GM19043 (cell line): ENCODE data around the gene DOCK1.

Source experiments
- ATAC-seq: cut with Tn5 transposase; IDR thresholded peaks from one replicate; pipeline ENCODE4 v1.9.1; 2021; ENCODE audit warnings: low read depth; ENCODE audit not compliant: unreplicated experiment

DOCK1 gene

DNA sequence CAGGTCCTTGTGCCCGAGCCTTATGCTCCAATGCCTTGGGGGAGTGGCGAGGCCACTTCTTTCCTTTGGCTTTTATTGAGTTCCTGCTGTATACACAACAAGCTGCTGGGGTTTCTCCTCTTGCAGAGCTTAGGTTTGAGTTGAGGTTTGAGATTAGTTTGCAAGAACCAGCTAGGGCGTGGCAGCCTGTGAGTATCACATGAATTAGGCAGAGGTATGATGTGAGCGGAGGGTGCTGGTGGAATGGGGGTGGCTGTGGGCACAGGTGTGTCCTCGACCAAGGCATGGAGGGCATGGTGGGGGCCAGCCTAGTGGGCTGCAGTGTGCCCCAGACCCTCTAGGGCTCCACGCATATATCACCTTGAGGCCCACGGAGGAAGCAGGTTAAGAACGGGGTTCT is 123.3 kb downstream of the DOCK1 start:
- ATAC-seq, result no peak

DNA sequence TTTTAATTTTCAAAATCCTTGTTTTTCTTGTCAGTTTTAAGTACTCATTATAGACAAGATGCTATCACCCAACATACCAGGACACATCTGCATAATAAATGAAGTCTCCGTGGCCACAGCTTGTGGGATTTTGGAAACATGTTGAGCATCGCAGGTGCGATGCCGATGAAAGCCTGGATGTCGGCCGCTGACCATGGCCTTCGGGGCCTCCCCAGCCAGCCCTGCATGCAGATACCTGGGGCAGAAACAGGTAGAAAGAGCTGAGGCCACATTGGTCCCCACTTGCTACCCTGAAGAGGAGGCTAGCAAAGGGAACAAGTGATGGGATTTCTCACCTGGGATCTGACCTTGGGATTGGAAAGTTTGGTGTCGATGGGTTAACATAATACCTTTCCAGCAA is 123.8 kb downstream of the DOCK1 start:
- no peak for ATAC-seq

DNA sequence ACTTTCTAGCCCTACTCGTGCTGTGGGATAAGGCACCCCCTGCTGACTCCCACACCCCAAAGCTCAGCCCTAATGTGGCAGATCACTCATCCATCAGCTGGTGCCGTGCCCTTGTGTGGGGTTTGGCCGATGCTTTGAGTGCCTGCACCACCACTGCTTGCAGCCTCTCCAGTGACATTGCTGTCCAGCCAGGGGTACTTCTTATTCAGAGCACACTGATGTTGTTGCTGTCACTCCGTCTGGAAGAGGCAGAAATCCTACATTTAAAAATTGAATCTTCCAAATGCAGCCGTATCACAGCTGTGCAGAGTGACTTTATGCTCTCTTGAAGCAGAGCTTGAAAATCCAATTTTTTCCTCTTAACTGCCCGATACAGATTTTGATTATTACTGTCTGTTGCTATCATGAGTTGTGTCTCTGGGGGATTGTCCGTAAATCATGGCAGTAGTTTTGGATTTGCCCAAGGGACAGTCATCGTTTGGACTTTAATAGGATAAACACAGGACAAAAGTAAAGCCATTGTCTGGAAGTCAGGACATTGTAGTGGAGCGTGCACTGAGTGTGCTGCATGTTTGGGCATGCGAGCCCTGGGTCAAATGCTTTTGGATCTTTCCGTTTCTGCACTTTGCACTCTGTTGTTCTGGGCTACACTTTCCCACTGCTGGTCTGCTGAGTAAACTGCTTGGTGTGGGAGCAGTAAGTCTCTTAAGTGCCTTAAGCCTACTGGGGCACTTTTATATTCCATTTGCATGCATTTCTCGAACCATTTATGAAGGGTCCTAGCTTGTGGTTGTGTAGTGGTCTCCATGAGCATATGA is 128.2 kb downstream of the DOCK1 start:
- no peak for ATAC-seq

DNA sequence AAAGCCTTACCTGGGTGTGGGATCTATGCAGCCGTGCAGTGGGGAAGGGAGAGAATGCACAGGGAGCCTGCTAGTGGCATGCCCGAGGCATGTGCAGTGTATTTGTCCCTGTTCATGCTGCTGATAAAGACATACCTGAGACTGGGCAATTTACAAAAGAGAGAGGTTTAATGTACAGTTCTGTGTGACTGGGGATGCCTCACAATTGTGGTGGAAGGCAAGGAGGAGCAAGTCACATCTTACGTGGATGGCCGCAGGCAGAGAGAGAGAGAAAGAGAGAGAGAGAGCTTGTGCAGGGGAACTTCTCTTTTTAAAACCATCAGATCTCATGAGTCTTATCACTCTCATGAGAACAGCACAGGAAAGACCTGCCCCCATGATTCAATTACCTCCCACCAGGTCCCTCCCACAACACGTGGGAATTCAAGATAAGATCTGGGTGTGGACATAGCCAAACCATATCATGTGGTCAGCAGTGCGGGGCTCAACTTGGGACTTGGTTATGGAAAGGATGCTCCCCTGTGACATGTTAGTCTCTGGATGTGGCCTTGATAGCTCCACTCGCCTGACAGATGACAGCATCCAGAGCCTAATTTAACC is 128.9 kb downstream of the DOCK1 start:
- ATAC-seq, result no peak

DNA sequence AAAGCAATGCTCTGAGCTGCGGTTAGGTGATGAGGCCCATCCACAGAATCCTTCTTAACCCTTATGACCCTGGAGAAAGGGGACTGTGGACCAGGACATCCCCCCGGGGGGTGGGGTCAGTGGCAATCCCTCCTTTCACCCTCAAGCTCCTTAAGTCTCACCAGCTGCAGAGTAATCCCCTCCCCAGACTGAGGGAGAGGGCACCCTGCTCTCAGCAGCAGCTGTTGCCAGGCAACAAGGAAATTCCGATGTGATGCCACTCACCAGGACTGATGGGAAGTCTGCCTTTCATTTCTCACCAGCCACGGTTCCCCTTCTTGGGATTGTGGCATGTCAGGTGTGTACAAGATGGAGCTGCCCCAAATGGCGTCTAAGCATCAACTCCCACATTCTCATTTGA is 129.6 kb downstream of the DOCK1 start:
- no peak for ATAC-seq

DNA sequence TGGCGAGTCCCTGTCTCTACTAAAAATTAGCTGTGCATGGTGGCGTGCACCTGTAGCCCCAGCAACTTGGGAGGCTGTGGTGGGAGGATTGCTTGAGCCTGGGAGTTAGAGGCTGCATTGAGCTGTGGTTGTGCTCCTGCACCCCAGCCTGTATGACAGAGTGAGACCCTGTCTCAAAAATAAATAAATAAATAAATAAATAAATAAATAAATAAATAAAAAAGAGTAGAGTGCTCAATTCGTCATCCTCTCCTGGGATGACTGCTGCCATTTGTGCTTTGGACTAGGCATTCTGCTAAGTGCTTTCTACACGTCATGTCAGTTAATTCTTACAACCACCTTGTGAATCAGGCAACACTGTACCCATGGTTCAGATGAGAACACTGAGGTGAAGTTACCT is 130.6 kb downstream of the DOCK1 start:
- no peak for ATAC-seq

DNA sequence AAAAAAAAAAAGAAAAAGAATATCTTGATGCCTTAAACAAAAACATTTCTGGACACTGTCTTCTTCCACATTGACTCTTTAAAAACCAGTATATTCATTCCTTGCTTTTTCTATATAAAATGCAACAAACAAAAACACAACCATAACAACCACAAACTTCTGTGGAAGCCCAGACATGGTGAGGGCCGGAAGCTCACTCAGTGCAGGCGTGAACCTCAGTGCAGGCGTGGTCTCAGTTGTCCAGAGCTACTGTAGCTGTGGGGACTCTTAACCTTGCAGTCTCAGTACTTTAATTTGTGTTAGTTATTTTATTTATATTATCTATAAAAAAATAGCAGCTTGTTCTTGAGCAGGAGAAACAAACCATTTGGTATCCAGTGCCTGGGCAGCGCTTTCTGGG is 131.8 kb downstream of the DOCK1 start:
- ATAC-seq, result no peak

DNA sequence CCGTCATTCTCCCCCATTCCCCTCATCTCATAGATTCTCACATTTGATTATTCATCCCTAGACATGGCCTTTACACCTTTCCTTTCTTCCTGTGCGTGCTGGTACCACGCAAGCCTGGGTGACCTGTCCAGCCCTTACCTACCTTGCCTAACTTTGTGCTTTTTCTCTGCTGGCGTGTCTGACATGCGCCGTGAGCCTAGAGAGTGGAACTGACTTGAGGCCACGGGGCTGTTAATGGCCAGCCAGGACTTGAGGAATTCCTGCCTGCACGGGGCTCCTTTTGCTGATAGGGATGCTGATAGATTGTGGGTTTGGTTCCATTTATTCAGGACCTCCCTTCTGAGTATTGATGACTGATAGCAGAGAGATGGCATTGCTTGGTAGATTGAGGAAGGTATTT is 134.2 kb downstream of the DOCK1 start:
- ATAC-seq, result no peak

DNA sequence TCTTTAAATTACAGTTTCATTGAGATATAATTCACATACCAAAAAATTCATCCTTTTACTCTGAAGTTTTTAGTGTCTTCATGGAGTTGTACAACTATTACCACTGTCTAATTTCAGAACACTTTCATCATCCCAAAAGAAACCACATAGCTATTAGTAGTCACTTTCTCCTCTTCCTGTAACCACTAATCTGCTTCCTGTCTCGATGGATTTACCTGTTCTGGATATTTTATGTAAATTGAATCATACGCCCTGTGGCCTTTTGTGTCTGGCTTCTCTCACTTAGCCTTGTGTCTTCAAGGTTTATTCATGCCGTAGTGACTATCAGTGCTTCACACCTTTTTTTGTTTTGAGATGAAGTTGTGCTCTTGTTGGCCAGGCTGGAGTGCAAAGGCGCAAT is 135.5 kb downstream of the DOCK1 start:
- ATAC-seq, result no peak

DNA sequence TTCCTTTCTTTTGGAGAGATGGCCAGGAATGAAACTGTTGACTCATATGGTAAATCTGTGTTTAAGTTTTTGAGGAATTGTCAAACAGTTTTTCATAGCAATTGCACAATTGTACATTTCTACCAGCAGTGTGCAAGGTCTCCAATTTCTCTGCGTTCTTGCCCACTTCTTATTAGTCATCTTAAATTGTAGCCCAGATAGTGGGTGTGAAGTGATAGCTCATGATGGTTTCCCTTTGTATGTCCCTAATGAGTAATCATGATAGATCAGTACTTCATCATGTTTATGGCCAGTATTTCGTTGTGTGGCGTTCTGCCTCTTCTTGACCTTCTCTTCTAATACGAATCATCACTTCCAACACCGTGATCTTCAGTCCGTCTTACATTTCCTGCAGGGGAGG is 136.3 kb downstream of the DOCK1 start:
- ATAC-seq, result no peak

DNA sequence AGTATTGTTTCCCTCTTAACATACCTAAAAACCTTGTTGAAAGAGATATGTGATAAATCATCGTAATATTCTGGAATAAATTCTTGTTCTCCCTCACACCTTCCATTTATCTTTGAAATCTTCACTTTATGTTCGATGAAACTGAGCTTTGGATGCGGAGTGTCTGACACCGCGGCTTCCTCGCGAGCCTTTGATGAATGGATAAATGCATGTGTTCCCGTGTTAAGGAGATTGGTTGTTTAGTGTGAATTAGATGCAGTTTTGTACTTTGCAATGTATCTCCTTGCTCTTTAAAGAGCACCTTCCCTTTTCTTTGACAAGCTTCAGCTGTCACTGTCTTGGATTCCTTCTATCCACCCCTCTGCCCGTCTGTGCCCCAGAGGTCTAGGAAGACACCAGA is 138.1 kb downstream of the DOCK1 start:
- ATAC-seq, result no peak

DNA sequence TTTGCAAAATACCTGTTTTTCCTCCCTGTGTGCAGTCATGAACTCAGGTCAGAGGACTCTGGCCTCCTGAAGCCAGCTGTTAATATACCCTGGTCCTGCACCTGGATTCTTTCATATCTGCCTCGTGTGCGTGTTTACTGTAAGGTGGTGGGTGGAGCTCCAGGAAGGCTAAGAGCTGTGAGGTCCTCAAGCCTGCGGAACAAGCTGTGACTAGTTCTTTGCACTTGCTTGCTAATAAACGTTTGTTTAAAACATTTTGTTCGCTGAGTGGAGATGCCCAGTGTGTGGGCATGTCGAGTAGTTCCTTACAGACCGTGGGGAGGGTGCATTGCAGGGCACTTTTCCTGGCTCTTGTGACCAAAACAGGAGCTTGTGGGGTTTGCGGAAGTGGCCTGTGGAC is 139.0 kb downstream of the DOCK1 start:
- no peak for ATAC-seq

DNA sequence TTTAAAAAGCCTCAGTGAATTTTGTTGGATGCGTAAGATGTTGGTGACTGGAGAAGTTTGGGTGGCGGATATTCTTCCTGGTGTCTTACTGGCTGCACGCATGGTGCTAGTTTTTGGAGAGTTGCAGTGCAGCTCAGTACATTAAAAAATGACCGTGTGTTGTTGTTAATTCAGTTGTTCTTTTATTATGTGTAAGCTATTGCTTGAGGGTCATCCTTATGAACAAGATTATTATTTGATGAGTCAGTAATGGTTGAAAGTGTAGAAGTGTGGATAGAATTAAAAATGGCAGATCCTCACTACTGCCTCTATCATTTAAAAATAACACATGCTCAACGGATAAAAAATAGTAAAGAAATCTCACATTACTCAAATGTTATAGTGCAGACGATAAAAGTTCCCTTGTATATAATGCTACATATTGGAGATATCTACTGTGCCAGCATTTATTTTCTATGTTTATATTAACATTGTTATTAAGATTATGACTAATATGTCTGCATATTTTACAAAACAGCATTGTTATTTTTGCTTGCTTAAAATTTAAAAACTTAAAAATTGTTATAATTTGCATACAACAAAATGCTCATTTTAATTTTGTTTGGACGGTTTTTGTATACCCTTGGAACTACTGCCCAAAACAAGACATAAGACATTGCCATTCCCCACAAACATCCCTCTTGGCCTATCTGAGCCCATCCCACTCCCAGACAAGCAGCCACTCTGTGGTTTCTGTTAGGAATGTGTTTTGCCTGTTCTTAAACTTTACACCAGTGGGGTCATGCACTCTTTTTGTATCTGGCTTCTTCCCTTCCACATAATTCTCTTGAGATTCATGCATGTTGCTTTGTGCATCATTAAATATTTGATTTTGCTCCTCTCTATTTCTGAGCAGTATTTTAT is 142.0 kb downstream of the DOCK1 start:
- no peak for ATAC-seq

DNA sequence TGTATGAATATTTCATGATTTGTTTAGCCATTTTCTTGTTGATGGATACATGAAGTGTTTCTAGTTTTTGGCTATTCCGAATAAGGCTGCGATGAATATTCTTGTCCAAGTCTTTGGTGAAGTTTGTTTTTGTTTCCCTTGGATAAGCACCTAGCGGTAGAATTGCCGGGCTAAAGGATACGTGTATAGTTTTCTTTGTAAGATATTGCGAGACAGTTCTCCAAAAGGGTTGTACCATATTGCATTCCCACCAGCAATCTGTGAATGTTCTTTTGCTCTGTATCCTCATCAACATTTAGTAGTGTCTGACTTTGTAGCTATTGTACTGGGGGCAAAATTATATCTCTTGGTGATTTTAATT is 142.6 kb downstream of the DOCK1 start:
- no peak for ATAC-seq

DNA sequence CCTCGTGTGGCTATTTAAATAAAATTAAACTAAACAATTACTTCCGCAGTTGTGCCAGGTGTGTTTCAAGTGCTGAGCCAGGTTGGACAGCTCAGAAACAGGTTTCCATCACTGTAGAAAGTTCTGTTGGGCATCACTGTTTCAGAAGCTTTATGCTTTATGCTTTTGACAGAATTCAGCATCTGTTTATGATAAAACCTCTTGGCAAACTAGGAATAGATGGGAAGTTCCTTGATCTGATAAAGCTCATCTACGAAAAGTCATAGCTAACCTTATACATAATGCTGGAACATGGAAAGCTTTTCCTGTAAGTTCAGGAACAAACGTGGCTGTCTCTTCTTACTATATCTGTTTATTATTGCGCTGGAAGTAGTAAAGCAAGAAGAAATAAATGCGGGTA is 143.4 kb downstream of the DOCK1 start:
- no peak for ATAC-seq

DNA sequence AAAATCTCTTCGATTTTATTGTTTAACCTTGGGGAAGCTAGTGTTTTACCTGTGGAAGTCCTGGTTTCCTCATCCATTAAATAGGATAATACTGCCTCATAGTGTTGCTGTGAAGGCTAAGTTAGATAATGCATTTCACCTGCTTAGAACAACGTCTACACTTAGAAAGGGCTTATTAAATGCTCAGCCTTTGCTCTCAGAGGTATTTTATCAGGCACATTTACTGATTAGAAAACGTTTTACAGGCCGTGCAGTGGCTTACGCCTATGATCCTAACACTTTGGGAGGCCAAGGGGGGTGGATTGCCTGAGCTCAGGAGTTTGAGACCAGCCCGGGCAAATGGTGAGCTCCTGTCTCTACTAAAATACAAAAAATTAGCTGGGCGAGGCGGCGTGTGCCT is 146.8 kb downstream of the DOCK1 start:
- ATAC-seq, result no peak

DNA sequence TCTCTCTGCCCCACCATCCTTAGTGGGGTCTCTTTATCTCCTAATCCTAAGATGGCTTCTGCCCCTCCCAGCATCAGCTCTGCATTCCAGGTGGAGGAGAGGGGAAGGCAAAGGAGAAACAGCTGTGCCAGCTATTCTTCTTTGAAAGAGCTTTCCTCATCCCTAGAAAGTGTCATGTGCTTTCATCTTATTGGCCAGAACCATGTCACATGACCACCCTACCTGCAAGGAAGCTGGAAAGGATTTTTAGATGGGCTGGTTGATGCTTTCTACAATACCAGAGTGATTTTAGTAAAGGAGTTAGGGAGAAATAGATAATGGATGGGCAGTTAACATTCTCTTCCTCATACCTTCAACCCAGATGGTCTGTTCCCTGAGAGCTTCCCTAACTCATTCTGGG is 150.0 kb downstream of the DOCK1 start:
- ATAC-seq, result no peak

DNA sequence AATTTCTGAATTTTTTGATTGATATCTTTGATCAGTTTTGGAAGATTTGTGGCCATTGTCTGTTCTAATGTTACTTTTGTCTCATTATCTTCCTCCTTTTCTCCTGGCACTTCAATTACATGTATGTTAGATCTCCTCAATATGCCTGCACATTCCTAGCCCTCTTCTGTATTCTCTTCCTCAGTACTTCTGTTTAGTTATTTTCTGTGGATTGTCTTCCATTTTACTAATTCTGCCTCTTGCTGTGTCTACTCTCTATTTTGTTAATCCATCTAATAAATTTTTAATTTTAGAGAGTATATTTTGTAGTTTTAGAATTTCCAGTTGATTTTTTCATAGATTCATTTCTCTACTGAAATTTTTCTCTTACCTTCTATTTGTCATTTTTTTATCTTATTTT is 154.1 kb downstream of the DOCK1 start:
- ATAC-seq, result no peak

DNA sequence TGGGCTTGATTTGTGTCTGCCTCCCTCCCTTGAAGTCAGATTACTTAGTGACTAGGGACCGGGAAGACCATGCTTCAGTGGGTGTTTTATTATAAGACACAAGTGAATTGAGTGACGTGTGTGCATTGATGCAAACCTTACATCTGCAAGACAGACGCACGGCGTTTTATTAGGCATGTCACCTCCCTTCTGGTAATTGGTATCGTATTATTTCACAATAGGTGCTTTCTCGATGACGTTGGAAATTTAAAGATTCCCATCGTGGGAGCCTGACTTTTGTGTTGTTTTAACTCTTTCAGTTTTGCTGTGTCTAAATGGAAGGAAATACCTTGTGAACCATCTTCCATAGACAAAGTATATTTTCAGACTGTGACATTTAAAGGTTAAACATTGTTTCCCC is 158.5 kb downstream of the DOCK1 start:
- ATAC-seq, result no peak

DNA sequence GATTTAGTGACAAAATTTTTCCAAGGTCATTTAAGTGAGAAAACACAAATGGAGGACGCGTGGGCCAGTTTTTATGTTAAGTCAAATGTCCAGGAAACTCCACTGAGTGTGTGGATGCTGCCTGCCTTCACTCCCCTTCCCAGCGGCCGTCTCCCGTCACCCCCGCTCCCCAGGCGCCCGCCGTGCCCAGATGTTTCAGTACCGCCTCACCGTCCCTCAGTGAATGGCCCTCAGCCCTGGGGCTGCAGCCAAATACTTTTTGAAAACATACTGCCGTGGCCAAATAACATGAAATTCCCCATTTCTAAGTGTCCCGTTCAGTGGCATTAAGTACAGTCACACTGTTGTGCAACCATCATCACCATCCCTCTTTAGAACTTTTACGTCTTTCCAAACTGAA is 159.2 kb downstream of the DOCK1 start:
- no peak for ATAC-seq

DNA sequence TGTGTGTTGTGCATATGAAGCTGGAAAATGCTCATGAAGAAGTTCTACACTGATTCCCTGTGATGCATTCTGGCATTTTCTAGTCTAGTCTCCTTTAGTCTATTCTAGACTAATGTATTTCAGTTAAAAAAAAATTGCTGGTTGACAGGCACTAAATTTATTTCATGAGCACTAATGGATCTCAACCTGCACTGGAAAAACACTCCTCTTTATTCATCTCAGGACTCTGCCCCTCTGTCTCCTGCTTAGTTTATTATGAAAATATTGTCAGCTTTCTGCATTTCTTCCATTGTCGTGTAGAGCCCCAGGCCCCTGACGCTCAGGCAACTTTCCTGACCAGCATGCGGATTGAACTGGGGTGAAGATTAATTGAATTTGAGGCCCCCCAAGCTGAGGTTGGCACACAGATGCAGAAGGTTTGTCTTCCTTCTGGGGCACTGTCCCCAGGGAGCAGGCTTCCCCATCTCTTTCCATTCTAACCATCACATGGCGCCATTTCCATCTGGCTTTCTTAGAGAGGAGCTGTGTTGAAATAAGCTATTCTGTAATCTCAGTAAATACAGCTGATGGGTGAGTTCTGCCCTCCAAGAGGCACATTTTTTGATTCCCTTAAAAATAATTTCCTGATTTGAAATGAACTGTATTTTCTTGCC is 162.4 kb downstream of the DOCK1 start:
- ATAC-seq, result no peak
